Calu3 (cell line): ENCODE results near the gene IL9. TPM values are rescaled to one million over a fixed set of nuclear protein-coding genes. Genes with fewer than 3 reads are reported as not detected.

Experiments
- BruUV-seq: library from RNA; stranded (reverse); fragments of 400-500 nt; replicated peaks from 2 replicates; lab custom pipeline; 2021; lab: Mats Ljungman, UMichigan
- CTCF ChIA-PET: fragments of 300-600 bp; sonication (Branson Sonifier 250); formaldehyde crosslinking; loops from one replicate; lab custom pipeline; 2022; ENCODE audit warnings: antibody characterized with exemption; lab: Charles Lee
- DNase-seq: peaks from one replicate; pipeline ENCODE4 v3.0.0; 2022
- H3K27ac Mint-ChIP-seq: one replicate; pipeline ENCODE4 v1.8.0; 2022; ENCODE audit warnings: mixed read lengths; ENCODE audit not compliant: unreplicated experiment
- H3K27me3 Mint-ChIP-seq: one replicate; pipeline ENCODE4 v1.8.0; 2022; ENCODE audit warnings: mixed read lengths; ENCODE audit not compliant: unreplicated experiment
- H3K36me3 Mint-ChIP-seq: one replicate; pipeline ENCODE4 v1.8.0; 2022; ENCODE audit warnings: mild to moderate bottlenecking, moderate library complexity, mixed read lengths; ENCODE audit not compliant: insufficient read depth, unreplicated experiment
- H3K4me1 Mint-ChIP-seq: one replicate; pipeline ENCODE4 v1.8.0; 2022; ENCODE audit warnings: mild to moderate bottlenecking, low read depth, mixed read lengths; ENCODE audit not compliant: unreplicated experiment
- H3K4me3 Mint-ChIP-seq: one replicate; pipeline ENCODE4 v1.8.0; 2022; ENCODE audit warnings: mild to moderate bottlenecking, low read depth, moderate library complexity, mixed read lengths; ENCODE audit not compliant: unreplicated experiment
- H3K9me3 Mint-ChIP-seq: one replicate; pipeline ENCODE4 v1.8.0; 2022; ENCODE audit warnings: low read depth, mixed read lengths; ENCODE audit not compliant: unreplicated experiment
- intact Hi-C: fragments of 100-400 bp; cut with micrococcal nuclease; formaldehyde crosslinking; loops from one replicate; pipeline ENCODE4 v1.10.0; 2022; ENCODE audit not compliant: unreplicated experiment
- total RNA-seq: library from RNA; stranded (reverse); gene quantifications from 2 replicates; pipeline ENCODE4 v1.2.3, GENCODE V29; 2022
- TF ChIP-seq, protein P1 (sequence below): fragments of 200-600 bp; IDR thresholded peaks from one replicate; pipeline ENCODE4 v1.8.0; 2022; ENCODE audit warnings: antibody characterized with exemption; ENCODE audit not compliant: unreplicated experiment

Gene IL9
- total RNA-seq, 1 experiment from 2014 or later, result not detected

DNA sequence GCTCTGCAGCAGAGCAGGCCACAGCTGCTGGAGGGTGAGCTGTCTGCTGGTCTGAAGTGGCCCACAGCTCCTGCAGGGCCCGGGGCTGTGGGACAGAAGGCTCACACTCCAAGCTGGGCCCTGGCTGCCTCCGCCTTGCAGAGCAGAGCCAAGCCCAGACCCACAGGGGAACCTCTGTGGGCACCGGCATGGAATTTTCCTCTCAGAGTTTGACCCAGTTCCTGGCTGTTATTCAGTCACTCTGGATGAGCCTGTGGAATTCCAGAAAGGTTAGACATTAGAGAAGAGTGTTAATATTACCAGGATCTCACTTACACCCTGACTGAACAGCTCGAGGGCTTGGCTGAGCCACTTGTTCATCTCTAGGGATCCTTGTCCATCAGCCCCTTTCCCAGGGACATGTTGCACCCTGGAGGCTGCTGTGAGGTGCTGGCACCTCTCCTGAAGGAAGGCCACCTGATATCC is 17.5 kb downstream of the IL9 start:
- DNase-seq, result no peak
- no TSS peak for BruUV-seq
- H3K9me3 Mint-ChIP-seq, result no peaks in the 10 kb centered on the region
- no peak overlapping the region for H3K27ac Mint-ChIP-seq
- TF ChIP-seq, protein P1, sequence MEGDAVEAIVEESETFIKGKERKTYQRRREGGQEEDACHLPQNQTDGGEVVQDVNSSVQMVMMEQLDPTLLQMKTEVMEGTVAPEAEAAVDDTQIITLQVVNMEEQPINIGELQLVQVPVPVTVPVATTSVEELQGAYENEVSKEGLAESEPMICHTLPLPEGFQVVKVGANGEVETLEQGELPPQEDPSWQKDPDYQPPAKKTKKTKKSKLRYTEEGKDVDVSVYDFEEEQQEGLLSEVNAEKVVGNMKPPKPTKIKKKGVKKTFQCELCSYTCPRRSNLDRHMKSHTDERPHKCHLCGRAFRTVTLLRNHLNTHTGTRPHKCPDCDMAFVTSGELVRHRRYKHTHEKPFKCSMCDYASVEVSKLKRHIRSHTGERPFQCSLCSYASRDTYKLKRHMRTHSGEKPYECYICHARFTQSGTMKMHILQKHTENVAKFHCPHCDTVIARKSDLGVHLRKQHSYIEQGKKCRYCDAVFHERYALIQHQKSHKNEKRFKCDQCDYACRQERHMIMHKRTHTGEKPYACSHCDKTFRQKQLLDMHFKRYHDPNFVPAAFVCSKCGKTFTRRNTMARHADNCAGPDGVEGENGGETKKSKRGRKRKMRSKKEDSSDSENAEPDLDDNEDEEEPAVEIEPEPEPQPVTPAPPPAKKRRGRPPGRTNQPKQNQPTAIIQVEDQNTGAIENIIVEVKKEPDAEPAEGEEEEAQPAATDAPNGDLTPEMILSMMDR, result no peak
- peaks cover 10% of the 10 kb centered on the region for H3K4me1 Mint-ChIP-seq
- intact Hi-C loops, result no loop called here
- no peaks in the 10 kb centered on the region for H3K36me3 Mint-ChIP-seq
- CTCF ChIA-PET, result no interaction called here
- H3K27me3 Mint-ChIP-seq, result peaks cover 99% of the 10 kb centered on the region
- H3K4me3 Mint-ChIP-seq, result no peak overlapping the region

DNA sequence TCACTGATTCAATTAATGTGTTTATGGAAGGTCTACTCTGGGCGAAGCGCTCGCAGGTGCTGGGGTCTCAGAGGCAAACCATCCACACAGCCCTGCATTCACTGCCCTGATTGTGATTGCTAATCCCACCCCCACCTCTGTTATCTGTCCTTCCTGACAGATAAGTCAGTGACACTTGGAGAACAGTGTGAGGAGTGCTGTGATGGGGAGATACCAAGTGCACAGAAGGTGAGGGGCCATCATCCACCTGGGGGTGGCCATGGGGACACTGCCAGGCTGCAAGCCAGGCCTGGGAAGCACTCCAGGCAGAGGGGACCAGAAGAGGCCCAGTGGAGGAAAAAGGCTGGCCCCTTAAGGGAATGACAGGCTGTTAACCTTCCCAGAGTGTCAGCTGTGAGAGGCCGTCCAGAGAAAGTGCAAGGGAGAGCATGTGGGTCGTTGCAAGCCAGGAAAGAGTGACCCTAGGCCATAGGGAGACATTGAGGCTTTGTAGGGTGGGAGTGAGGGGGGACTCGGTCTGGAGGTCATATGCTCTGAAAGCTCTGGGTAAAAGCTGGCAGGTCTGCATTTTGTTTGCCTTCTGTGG is 18.0 kb downstream of the IL9 start:
- no TSS peak for BruUV-seq
- CTCF ChIA-PET, result no interaction called here
- H3K27ac Mint-ChIP-seq, result no peak overlapping the region
- intact Hi-C loops, result no loop called here
- H3K4me3 Mint-ChIP-seq, result no peak overlapping the region
- peaks cover 99% of the 10 kb centered on the region for H3K27me3 Mint-ChIP-seq
- no peaks in the 10 kb centered on the region for H3K36me3 Mint-ChIP-seq
- DNase-seq, result no peak
- TF ChIP-seq, protein P1, result no peak
- peaks cover 10% of the 10 kb centered on the region for H3K4me1 Mint-ChIP-seq
- H3K9me3 Mint-ChIP-seq, result no peaks in the 10 kb centered on the region

DNA sequence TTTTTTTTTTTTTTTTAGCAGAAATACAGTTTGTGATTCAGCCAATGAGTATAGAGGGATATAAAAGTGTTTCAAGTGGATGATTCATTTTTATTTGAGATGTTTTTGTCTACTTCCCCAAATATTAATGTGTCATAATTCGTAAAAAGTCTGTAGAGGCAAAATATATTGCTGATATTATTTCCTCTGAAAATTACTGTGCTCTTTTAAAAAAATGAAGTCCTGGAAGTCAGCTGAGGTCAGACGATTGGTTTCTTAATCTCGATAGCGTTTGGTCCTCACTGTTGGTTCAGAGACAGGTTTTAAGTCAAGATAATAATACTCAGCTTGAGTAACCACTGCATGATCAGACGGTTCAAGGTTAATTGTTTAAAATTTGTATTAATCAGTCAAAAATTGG is 19.5 kb downstream of the IL9 start:
- Mint-ChIP-seq H3K4me1 (peaks cover 10% of the 10 kb centered on the region), H3K36me3 (no peaks in the 10 kb centered on the region), H3K27ac (no peak overlapping the region), H3K4me3 (no peak overlapping the region), H3K27me3 (peaks cover 93% of the 10 kb centered on the region), H3K9me3 (no peaks in the 10 kb centered on the region)
- no TSS peak for BruUV-seq
- CTCF ChIA-PET, result interaction anchor here (0.7 kb wide), 1 partner anchor 316 kb away, joined by 5 read pairs; no protein-coding TSS in a partner anchor
- DNase-seq, result no peak
- TF ChIP-seq, protein P1, result no peak
- intact Hi-C loops, result no loop called here

DNA sequence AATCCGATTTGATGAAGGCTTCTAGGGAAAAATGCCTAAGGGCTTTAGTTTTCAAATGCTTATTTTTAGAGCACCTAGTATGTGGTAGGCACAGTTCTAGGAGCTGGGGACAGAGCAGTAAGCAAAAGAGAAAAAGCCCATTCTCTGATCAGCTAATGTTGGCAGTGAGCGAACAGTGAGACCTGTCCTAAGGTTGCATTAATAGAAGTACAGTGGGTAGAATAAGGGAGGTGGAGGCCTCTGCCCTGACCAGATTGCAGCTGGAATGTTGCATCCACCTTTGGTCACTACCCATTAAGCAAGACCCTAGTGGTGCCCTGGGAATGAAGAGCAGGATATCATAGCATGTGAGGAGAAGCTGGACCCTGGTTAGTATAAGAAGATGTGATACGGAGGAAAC is 20.1 kb downstream of the IL9 start:
- no peak for DNase-seq
- no TSS peak for BruUV-seq
- intact Hi-C loops, result no loop called here
- no peaks in the 10 kb centered on the region for H3K36me3 Mint-ChIP-seq
- peaks cover 4% of the 10 kb centered on the region for H3K4me1 Mint-ChIP-seq
- TF ChIP-seq, protein P1, result no peak
- no peak overlapping the region for H3K27ac Mint-ChIP-seq
- H3K27me3 Mint-ChIP-seq, result peaks cover 90% of the 10 kb centered on the region
- no peak overlapping the region for H3K4me3 Mint-ChIP-seq
- CTCF ChIA-PET, result interaction anchor here (0.6 to 0.7 kb wide), 2 partner anchors 315 to 1761 kb away, joined by 4 to 5 read pairs; partner anchors contain the start of gene TCF7
- no peaks in the 10 kb centered on the region for H3K9me3 Mint-ChIP-seq
